ENCODE data around the gene IMMP2L. TPM values are rescaled to one million over a fixed set of nuclear protein-coding genes. Genes with fewer than 3 reads are reported as not detected.

The IMMP2L gene
- polyA plus RNA-seq, 1 donor (not counting 4 experiments of a cell fraction or from before 2014, with no cell fraction given) = 14.1 TPM

DNA sequence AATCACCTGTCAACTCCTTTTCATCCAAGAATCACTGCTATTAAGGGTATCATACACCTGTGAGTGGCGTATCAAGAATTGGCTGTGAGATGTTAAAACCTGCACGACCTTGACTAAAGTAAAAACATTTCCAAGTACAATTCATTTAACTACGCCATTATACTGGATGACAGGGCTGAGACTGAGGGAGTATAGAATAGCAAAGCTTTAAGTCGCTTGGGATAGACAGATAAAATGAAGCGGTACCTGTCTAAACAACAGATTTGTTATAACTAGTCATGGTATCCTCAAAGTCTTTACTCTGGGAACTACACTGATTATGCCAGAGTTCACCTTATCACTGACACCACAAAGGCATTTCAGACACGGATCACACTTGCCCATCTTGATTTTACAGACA lies 837.5 kb downstream of the IMMP2L start:
- H3K27me3 ChIP-seq (ENCODE audit: control insufficient read depth, extremely low read depth, insufficient read depth, low read length) = no peaks in the 10 kb centered on the region
- no peak overlapping the region for H3K27ac ChIP-seq (ENCODE audit: control insufficient read depth, insufficient read depth, low read length)
- no peaks in the 10 kb centered on the region for H3K36me3 ChIP-seq (ENCODE audit: control insufficient read depth in 2 of 2, extremely low read depth in 1 of 2, insufficient read depth in 2 of 2, low read length in 2 of 2)
- no peak overlapping the region for H3K4me2 ChIP-seq (ENCODE audit: control insufficient read depth, extremely low read depth, insufficient read depth, low read depth, low read length)
- H3K9me1 ChIP-seq (ENCODE audit: control insufficient read depth, extremely low read depth, insufficient read depth, low read length) = no peaks in the 10 kb centered on the region
- no peaks in the 10 kb centered on the region for H4K20me1 ChIP-seq (ENCODE audit: control insufficient read depth, extremely low read depth, insufficient read depth, low read length)
- H3K9ac ChIP-seq (ENCODE audit: control insufficient read depth, extremely low read depth, insufficient read depth, low read length) = no peak overlapping the region
- H3K9me3 ChIP-seq (ENCODE audit: control insufficient read depth, low read depth, low read length) = no peaks in the 10 kb centered on the region
- H3K4me3 ChIP-seq (ENCODE audit: control insufficient read depth in 2 of 3, extremely low read depth in 1 of 3, insufficient read depth in 2 of 3, low read depth in 1 of 3, low read length in 3 of 3) = no peak overlapping the region
- dilution Hi-C loops (cut with MboI; ENCODE audit: extremely low pct_ligation_motif_present, low sequenced_read_pairs) = no loop called here
- no peaks in the 10 kb centered on the region for H3K4me1 ChIP-seq (ENCODE audit: control insufficient read depth, extremely low read depth, insufficient read depth, low read length)
- no peak for TF ChIP-seq EZH2 (IDR thresholded peaks at IDR 0.05; ENCODE audit: low read length)
- TF ChIP-seq, protein P1, sequence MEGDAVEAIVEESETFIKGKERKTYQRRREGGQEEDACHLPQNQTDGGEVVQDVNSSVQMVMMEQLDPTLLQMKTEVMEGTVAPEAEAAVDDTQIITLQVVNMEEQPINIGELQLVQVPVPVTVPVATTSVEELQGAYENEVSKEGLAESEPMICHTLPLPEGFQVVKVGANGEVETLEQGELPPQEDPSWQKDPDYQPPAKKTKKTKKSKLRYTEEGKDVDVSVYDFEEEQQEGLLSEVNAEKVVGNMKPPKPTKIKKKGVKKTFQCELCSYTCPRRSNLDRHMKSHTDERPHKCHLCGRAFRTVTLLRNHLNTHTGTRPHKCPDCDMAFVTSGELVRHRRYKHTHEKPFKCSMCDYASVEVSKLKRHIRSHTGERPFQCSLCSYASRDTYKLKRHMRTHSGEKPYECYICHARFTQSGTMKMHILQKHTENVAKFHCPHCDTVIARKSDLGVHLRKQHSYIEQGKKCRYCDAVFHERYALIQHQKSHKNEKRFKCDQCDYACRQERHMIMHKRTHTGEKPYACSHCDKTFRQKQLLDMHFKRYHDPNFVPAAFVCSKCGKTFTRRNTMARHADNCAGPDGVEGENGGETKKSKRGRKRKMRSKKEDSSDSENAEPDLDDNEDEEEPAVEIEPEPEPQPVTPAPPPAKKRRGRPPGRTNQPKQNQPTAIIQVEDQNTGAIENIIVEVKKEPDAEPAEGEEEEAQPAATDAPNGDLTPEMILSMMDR (optimal IDR thresholded peaks at IDR 0.05 in 1 of 3, IDR thresholded peaks at IDR 0.05 in 1 of 3, conservative IDR thresholded peaks at IDR 0.05 in 1 of 3; ENCODE audit: extremely low read depth in 1 of 3, insufficient read depth in 2 of 3, low read length in 3 of 3) = no peak
- no peak for FAIRE-seq
- no peaks in the 10 kb centered on the region for H3K79me2 ChIP-seq (ENCODE audit: control insufficient read depth, insufficient read depth, low read length)
- H2AFZ ChIP-seq (ENCODE audit: control insufficient read depth, low read length) = no peak overlapping the region
- no peak for DNase-seq (ENCODE audit: low read depth, low spot score)

DNA sequence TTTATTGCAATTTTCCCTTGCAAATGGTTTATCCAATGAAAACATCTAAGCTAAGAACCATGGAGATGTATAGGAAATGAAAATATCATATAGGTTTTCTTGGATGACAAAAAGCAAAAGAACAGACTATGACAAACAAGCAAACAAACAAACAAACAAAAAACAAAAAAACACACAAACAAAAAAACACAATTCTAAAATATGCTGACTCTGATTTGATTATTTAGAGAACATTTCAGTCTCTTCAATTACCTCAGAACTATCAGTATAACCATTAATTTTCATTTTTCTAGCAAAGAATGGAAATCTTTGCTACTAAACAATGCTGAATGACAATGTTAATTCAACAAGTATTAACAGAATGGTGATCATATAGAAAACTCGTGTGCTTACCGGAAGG lies 840.9 kb downstream of the IMMP2L start:
- Histone ChIP-seq H3K4me1 (ENCODE audit: control insufficient read depth, extremely low read depth, insufficient read depth, low read length) (no peaks in the 10 kb centered on the region), H2AFZ (ENCODE audit: control insufficient read depth, low read length) (no peak overlapping the region), H3K79me2 (ENCODE audit: control insufficient read depth, insufficient read depth, low read length) (no peaks in the 10 kb centered on the region), H4K20me1 (ENCODE audit: control insufficient read depth, extremely low read depth, insufficient read depth, low read length) (no peaks in the 10 kb centered on the region), H3K36me3 (ENCODE audit: control insufficient read depth in 2 of 2, extremely low read depth in 1 of 2, insufficient read depth in 2 of 2, low read length in 2 of 2) (no peaks in the 10 kb centered on the region), H3K27me3 (ENCODE audit: control insufficient read depth, extremely low read depth, insufficient read depth, low read length) (no peaks in the 10 kb centered on the region), H3K4me3 (ENCODE audit: control insufficient read depth in 2 of 3, extremely low read depth in 1 of 3, insufficient read depth in 2 of 3, low read depth in 1 of 3, low read length in 3 of 3) (no peak overlapping the region), H3K9ac (ENCODE audit: control insufficient read depth, extremely low read depth, insufficient read depth, low read length) (no peak overlapping the region), H3K9me1 (ENCODE audit: control insufficient read depth, extremely low read depth, insufficient read depth, low read length) (no peaks in the 10 kb centered on the region), H3K27ac (ENCODE audit: control insufficient read depth, insufficient read depth, low read length) (no peak overlapping the region), H3K9me3 (ENCODE audit: control insufficient read depth, low read depth, low read length) (no peaks in the 10 kb centered on the region), H3K4me2 (ENCODE audit: control insufficient read depth, extremely low read depth, insufficient read depth, low read depth, low read length) (no peak overlapping the region)
- no peak for FAIRE-seq
- TF ChIP-seq, protein P1 (optimal IDR thresholded peaks at IDR 0.05 in 1 of 3, IDR thresholded peaks at IDR 0.05 in 1 of 3, conservative IDR thresholded peaks at IDR 0.05 in 1 of 3; ENCODE audit: extremely low read depth in 1 of 3, insufficient read depth in 2 of 3, low read length in 3 of 3) = no peak
- no peak for DNase-seq (ENCODE audit: low read depth, low spot score)
- dilution Hi-C loops (cut with MboI; ENCODE audit: extremely low pct_ligation_motif_present, low sequenced_read_pairs) = no loop called here

Data from keratinocyte (primary cell).